ENCODE data around the gene TRAP1. TPM values are rescaled to one million over a fixed set of nuclear protein-coding genes. Genes with fewer than 3 reads are reported as not detected.

Gene TRAP1
- total RNA-seq, 1 donor from 2014 or later: 94.3 TPM

DNA sequence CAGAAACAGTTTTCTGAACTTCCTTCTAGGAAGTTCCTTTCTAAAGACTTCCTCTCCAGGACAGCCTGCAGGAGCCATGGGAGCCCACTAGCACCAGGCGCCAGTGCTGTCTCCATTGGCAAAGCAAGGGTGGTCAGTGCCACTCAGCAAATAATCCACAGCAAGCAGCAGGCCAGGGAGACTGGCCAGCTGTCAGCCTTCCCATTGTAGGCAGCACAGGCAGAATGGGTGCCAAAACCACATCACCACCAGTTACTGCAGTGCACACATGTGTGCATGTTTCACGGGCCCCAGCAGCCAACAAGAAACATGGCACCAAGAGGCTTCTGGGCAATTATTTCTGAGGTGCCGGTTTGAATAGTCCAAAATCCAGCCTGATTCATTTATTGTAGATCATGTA, 36.1 kb downstream of the TRAP1 start:
- TF ChIP-seq, protein P1, sequence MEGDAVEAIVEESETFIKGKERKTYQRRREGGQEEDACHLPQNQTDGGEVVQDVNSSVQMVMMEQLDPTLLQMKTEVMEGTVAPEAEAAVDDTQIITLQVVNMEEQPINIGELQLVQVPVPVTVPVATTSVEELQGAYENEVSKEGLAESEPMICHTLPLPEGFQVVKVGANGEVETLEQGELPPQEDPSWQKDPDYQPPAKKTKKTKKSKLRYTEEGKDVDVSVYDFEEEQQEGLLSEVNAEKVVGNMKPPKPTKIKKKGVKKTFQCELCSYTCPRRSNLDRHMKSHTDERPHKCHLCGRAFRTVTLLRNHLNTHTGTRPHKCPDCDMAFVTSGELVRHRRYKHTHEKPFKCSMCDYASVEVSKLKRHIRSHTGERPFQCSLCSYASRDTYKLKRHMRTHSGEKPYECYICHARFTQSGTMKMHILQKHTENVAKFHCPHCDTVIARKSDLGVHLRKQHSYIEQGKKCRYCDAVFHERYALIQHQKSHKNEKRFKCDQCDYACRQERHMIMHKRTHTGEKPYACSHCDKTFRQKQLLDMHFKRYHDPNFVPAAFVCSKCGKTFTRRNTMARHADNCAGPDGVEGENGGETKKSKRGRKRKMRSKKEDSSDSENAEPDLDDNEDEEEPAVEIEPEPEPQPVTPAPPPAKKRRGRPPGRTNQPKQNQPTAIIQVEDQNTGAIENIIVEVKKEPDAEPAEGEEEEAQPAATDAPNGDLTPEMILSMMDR (IDR thresholded peaks at IDR 0.05; ENCODE audit: insufficient read depth, low read length, poor library complexity, severe bottlenecking): no peak
- peaks cover 1% of the 10 kb centered on the region for H3K36me3 ChIP-seq (ENCODE audit: control insufficient read depth, insufficient read depth, low read length)
- no peak for DNase-seq (ENCODE audit: low read depth)
- H3K27me3 ChIP-seq (ENCODE audit: control insufficient read depth, insufficient read depth, low read length): no peaks in the 10 kb centered on the region
- H3K4me3 ChIP-seq (ENCODE audit: low read depth, low read length): no peak overlapping the region

DNA sequence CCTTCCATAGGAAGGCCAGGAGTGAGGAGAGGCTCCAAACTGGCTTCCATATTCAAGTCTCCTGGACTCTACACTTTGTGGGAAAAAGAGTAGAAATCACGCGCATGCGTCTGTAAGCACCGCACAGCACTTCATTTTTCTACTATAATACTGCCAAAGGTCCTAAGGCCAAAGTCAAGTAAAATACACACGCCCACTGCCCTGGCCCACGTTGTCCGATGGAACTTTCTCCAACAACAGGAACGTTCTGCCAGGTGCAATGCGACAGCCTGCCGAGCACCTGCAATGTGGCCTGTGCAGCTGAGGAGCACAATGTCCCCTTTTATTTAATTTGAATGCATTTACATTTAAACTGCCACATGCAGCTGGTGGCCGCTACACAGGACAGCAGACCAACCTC, 39.3 kb downstream of the TRAP1 start:
- no peak overlapping the region for H3K4me3 ChIP-seq (ENCODE audit: low read depth, low read length)
- DNase-seq (ENCODE audit: low read depth): no peak
- H3K36me3 ChIP-seq (ENCODE audit: control insufficient read depth, insufficient read depth, low read length): no peaks in the 10 kb centered on the region
- TF ChIP-seq, protein P1 (IDR thresholded peaks at IDR 0.05; ENCODE audit: insufficient read depth, low read length, poor library complexity, severe bottlenecking): no peak
- H3K27me3 ChIP-seq (ENCODE audit: control insufficient read depth, insufficient read depth, low read length): no peaks in the 10 kb centered on the region

DNA sequence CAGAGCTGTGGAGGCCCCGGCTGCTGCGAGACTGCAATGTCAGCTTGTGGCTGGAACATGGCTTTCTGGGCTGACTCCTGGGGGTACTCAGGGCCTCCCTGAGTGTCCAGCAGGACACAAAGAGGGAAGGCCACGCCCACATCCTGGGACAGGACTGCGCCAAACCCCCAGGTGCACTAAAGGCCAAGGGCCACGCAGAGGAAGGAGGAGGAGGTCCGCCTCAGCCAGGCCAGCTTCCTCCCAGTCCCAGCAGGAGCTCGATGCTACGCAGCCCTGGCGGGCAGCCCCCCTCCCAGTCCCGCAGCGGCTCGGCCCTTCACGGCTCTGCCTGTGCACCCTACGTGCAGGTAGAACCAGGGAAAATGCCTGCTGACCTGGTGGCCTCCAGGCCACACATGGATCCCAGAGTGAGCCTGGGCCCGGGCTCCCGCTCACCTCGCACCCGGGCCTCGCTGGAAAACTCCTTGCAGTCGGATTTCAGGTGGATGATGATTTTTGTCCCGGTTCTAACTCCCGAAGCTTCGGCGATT, 41.7 kb downstream of the TRAP1 start:
- DNase-seq (ENCODE audit: low read depth): no peak
- Histone ChIP-seq H3K27me3 (ENCODE audit: control insufficient read depth, insufficient read depth, low read length) (no peaks in the 10 kb centered on the region), H3K36me3 (ENCODE audit: control insufficient read depth, insufficient read depth, low read length) (no peaks in the 10 kb centered on the region), H3K4me3 (ENCODE audit: low read depth, low read length) (no peak overlapping the region)
- TF ChIP-seq, protein P1 (IDR thresholded peaks at IDR 0.05; ENCODE audit: insufficient read depth, low read length, poor library complexity, severe bottlenecking): no peak

DNA sequence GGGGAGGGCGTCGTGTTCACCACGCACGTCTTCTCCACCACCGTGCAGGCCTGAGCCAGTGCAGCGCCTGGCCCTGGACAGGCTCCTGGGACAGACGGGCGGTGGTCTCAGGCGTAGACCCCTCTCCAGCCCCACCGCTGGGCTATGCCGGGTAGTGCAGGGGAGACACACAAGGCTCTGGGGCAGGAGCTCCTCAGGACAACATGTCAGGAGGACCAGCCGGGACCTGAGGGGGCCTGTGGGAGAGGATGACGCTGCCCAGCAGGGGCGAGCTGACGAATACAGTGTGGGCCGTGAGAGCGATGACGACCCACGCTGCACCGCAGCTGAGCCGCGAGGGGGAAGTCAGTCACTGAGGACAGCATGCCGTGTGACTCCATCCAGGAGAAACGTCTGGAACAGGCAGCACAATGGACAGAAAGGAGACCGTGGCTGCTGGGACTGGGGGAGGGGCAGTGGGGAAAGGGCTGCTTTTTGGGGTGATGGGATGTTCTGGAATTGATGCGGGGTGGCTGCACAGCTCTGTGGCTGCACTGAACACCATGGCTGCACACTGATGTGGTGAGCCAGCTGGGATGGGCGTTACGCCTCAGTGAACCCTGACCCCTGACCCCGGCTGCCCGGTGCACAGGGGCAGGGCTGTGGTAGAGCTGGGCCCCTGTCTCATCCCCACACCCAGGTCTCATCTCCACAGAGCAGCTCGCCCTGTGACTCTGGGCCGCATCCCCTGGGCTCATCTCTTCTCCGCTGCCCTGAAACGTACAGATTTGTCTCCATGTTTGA, 42.6 kb downstream of the TRAP1 start:
- TF ChIP-seq, protein P1 (IDR thresholded peaks at IDR 0.05; ENCODE audit: insufficient read depth, low read length, poor library complexity, severe bottlenecking): no peak
- Histone ChIP-seq H3K27me3 (ENCODE audit: control insufficient read depth, insufficient read depth, low read length) (no peaks in the 10 kb centered on the region), H3K36me3 (ENCODE audit: control insufficient read depth, insufficient read depth, low read length) (no peaks in the 10 kb centered on the region), H3K4me3 (ENCODE audit: low read depth, low read length) (no peak overlapping the region)
- DNase-seq (ENCODE audit: low read depth): no peak

DNA sequence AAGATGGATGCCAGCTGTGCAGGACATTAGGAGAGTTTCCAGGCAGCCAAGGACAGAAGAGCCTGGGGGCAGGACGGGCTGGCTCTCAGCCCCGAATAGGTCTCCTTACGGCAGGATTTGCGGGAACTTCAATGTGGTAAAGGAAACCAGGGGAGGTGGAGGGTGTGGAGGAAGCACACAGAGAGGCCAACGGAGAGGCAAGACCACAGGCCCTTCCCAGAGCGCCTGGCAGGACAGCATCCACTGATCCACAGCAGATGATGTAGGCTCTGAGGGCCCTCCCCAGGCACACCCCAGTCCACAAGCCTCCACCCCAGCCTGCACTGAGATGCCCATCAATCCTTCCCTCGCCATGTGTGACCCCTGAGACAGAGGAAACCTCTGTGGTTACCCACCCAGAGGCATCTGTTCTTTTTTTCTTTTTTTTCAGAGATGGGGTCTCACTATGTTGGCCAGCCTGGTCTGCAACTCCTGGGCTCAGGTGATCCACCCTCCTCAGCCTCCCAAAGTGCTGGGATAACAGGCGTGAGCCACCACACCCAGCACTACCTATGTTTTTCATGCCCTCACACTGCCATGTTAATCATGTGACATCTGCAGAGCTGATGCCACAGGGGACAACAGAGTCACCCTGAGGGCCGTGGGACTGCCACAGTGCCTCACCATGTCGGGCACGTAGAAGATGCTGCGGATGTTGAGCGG, 43.5 kb downstream of the TRAP1 start:
- Histone ChIP-seq H3K4me3 (ENCODE audit: low read depth, low read length) (no peak overlapping the region), H3K27me3 (ENCODE audit: control insufficient read depth, insufficient read depth, low read length) (no peaks in the 10 kb centered on the region), H3K36me3 (ENCODE audit: control insufficient read depth, insufficient read depth, low read length) (peaks cover 3% of the 10 kb centered on the region)
- TF ChIP-seq, protein P1 (IDR thresholded peaks at IDR 0.05; ENCODE audit: insufficient read depth, low read length, poor library complexity, severe bottlenecking): no peak
- no peak for DNase-seq (ENCODE audit: low read depth)

Measured in kidney epithelial cell (primary cell).